Progenitor cell of endocrine pancreas (in vitro differentiated cells): ENCODE results near the gene GSTO2. TPM values are rescaled to one million over a fixed set of nuclear protein-coding genes. Genes with fewer than 3 reads are reported as not detected.

ENCODE experiments used
- DNase-seq: peaks from one replicate; pipeline ENCODE4 v3.0.0; 2021; ENCODE audit warnings: low spot score; ENCODE audit not compliant: unreplicated experiment
- H3K27ac Mint-ChIP-seq: 2 replicates; pipeline ENCODE4 v1.8.0; 2021; ENCODE audit warnings: mild to moderate bottlenecking, moderate library complexity, mixed read lengths
- H3K27me3 Mint-ChIP-seq: 2 replicates; pipeline ENCODE4 v1.8.0; 2021; ENCODE audit warnings: mixed read lengths
- H3K36me3 Mint-ChIP-seq: 2 replicates; pipeline ENCODE4 v1.8.0; 2022; ENCODE audit warnings: mixed read lengths; ENCODE audit not compliant: insufficient read depth
- H3K4me1 Mint-ChIP-seq: 2 replicates; pipeline ENCODE4 v1.8.0; 2021; ENCODE audit warnings: low read depth, mixed read lengths
- H3K4me3 Mint-ChIP-seq: 2 replicates; pipeline ENCODE4 v1.8.0; 2021; ENCODE audit warnings: low read depth, mild to moderate bottlenecking, moderate library complexity, mixed read lengths
- H3K9me3 Mint-ChIP-seq: 2 replicates; pipeline ENCODE4 v1.8.0; 2021; ENCODE audit warnings: low read depth, mixed read lengths
- total RNA-seq: library from RNA; stranded (reverse); gene quantifications from 2 replicates; pipeline ENCODE4 v1.2.1, GENCODE V29; 2021
- TF ChIP-seq, protein P1 (sequence below): fragments of 200-600 bp; sonication (generic); IDR thresholded peaks from one replicate; pipeline ENCODE4 v1.5.0; 2021; ENCODE audit warnings: antibody characterized with exemption, mild to moderate bottlenecking; ENCODE audit not compliant: unreplicated experiment

Gene GSTO2
- total RNA-seq, 1 donor from 2014 or later: 9.8 TPM

DNA sequence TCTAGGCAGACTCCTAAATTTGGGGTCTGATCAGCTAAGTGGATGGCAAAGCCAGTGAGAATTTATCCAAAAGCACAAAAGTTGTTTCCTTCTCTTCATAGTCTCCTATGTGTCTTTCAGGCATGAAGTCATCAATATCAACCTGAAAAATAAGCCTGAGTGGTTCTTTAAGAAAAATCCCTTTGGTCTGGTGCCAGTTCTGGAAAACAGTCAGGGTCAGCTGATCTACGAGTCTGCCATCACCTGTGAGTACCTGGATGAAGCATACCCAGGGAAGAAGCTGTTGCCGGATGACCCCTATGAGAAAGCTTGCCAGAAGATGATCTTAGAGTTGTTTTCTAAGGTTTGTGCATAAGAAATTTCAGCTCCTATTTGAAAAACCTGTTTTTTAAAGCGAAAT, 9.5 kb upstream of the GSTO2 start:
- DNase-seq: no peak
- no peaks in the 10 kb centered on the region for H3K9me3 Mint-ChIP-seq
- peaks cover 25% of the 10 kb centered on the region for H3K36me3 Mint-ChIP-seq
- H3K4me3 Mint-ChIP-seq: no peak overlapping the region
- no peak overlapping the region for H3K27ac Mint-ChIP-seq
- peaks cover 22% of the 10 kb centered on the region for H3K4me1 Mint-ChIP-seq
- TF ChIP-seq, protein P1, sequence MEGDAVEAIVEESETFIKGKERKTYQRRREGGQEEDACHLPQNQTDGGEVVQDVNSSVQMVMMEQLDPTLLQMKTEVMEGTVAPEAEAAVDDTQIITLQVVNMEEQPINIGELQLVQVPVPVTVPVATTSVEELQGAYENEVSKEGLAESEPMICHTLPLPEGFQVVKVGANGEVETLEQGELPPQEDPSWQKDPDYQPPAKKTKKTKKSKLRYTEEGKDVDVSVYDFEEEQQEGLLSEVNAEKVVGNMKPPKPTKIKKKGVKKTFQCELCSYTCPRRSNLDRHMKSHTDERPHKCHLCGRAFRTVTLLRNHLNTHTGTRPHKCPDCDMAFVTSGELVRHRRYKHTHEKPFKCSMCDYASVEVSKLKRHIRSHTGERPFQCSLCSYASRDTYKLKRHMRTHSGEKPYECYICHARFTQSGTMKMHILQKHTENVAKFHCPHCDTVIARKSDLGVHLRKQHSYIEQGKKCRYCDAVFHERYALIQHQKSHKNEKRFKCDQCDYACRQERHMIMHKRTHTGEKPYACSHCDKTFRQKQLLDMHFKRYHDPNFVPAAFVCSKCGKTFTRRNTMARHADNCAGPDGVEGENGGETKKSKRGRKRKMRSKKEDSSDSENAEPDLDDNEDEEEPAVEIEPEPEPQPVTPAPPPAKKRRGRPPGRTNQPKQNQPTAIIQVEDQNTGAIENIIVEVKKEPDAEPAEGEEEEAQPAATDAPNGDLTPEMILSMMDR: no peak
- H3K27me3 Mint-ChIP-seq: no peaks in the 10 kb centered on the region

DNA sequence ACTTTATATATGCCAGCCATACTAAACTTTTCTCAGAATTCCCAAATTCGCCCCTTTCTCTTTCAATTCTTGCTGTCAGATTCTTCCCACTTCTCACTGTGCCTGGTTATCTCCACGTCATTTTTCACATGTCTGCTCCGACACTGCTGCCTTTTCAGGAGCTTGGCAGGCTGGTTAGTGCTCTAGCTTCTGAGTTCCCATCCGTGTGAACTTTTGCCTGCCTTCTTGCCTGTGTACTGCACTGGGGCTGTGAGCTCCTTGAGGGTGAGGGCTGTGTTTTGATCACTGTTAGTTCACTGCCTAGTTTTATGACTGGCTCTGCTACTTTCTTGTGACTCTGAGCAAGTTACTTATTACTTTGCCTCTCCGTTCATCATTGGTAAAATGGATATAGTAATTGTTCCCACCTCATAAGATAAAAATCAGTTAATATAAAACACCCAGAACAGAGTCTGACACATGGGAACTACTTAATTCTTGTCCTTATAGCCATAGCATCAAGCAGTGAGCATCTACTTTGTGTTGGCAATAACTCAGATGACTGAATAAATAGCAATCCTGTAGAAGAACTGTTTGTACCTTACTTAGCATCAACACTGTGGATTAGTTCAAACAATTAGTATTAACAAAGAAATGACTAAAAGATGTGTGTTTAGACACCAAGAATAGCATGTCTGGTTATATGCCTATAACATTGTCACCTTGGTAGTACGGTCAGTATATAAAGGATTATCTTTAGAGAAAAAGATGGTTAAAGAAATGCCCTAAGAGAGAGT, 8.8 kb upstream of the GSTO2 start:
- peak overlapping the region; percentile 36 for H3K27ac Mint-ChIP-seq
- TF ChIP-seq, protein P1: no peak
- H3K4me1 Mint-ChIP-seq: peaks cover 20% of the 10 kb centered on the region
- H3K4me3 Mint-ChIP-seq: no peak overlapping the region
- no peaks in the 10 kb centered on the region for H3K9me3 Mint-ChIP-seq
- H3K27me3 Mint-ChIP-seq: no peaks in the 10 kb centered on the region
- DNase-seq: no peak
- H3K36me3 Mint-ChIP-seq: peaks cover 25% of the 10 kb centered on the region

DNA sequence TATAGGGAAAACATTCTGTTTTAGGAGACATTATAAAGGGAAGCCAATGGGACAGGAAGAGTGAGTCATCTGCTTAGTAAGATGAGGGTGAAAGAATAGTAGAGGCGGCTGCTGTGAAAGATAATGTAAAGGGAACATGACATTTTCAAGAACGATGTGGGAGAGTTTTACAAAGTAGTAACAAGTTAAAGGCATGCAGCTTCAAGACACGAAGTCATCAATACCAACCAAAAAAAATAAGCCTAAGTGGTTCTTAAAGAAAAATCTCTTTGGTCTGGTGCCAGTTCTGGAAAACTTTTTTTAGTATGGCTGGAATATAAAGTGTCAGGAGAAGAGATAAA, 8.2 kb upstream of the GSTO2 start:
- TF ChIP-seq, protein P1: no peak
- Mint-ChIP-seq H3K36me3 (peaks cover 25% of the 10 kb centered on the region), H3K4me1 (peaks cover 17% of the 10 kb centered on the region), H3K27me3 (no peaks in the 10 kb centered on the region), H3K4me3 (no peak overlapping the region), H3K27ac (no peak overlapping the region), H3K9me3 (no peaks in the 10 kb centered on the region)
- no peak for DNase-seq

DNA sequence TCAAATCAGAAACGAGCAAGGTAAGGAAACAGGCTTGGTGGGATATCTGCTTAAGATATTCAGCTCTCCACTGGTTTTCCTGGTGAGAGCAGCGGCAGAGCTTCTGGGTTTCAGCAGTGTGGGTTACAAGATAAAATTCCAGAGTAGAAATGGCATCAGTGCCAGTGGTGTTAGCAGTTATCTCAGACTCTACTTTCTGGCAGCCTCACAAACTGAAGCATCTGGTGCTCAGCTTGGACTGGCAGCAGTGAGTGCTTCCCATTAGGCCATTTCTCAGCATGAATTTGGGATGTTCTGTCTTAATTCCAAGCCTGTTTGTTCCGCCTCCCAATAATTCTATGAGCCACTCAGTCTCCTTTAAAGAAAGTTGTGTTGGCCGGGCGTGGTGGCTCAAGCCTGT, 6.9 kb upstream of the GSTO2 start:
- no peak for DNase-seq
- Mint-ChIP-seq H3K4me3 (no peak overlapping the region), H3K27ac (no peak overlapping the region), H3K36me3 (peaks cover 26% of the 10 kb centered on the region), H3K4me1 (peaks cover 4% of the 10 kb centered on the region), H3K9me3 (no peaks in the 10 kb centered on the region), H3K27me3 (no peaks in the 10 kb centered on the region)
- TF ChIP-seq, protein P1: no peak

DNA sequence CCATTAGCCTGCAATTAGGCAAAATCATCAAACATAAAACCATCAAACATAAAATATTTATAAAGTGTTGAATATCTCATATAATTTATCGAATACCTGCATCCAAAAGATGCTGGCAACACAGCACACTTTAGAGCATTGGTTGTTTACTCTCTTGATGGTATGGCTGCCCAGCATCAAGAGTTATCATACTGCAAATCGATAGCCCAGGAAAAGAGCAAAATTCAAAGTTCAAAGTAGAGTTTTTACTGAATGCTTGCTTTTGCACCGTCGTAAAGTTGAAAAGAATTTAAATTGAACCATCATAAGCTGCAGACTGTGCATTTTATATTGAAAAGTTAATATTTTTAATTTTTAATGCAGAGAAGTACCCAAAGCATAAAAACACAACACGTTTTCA, 4.2 kb upstream of the GSTO2 start:
- Mint-ChIP-seq H3K9me3 (no peaks in the 10 kb centered on the region), H3K27ac (no peak overlapping the region), H3K27me3 (no peaks in the 10 kb centered on the region), H3K36me3 (peaks cover 23% of the 10 kb centered on the region), H3K4me3 (no peak overlapping the region), H3K4me1 (peaks cover 10% of the 10 kb centered on the region)
- TF ChIP-seq, protein P1: no peak
- DNase-seq: no peak
